Endodermal cell (in vitro differentiated cells): Measurements from ENCODE around the gene CUEDC1. TPM values are rescaled to one million over a fixed set of nuclear protein-coding genes. Genes with fewer than 3 reads are reported as not detected.

Source experiments
- DNase-seq: peaks from one replicate; pipeline ENCODE4 v3.0.0-alpha.2; 2017
- H3K27ac ChIP-seq: 2 replicates; pipeline ENCODE4 v1.5.1; 2013; ENCODE audit warnings: mild to moderate bottlenecking, low read depth, low read length, moderate library complexity
- H3K27me3 ChIP-seq: 2 replicates; pipeline ENCODE4 v1.6.1; 2013; ENCODE audit warnings: mild to moderate bottlenecking, low read length, moderate library complexity; ENCODE audit not compliant: insufficient read depth, control insufficient read depth, poor library complexity, severe bottlenecking
- H3K36me3 ChIP-seq: 2 replicates; pipeline ENCODE4 v1.7.0; 2013; ENCODE audit warnings: mild to moderate bottlenecking, low read length, moderate library complexity; ENCODE audit not compliant: control insufficient read depth, insufficient read depth
- H3K4me1 ChIP-seq: one replicate; pipeline ENCODE4 v1.7.0; 2013; ENCODE audit warnings: low read length; ENCODE audit not compliant: control insufficient read depth, insufficient read depth
- H3K4me3 ChIP-seq: 2 replicates; pipeline ENCODE4 v1.5.1; 2013; ENCODE audit warnings: mild to moderate bottlenecking, low read length, moderate library complexity
- H3K9ac ChIP-seq: 2 replicates; pipeline ENCODE4 v1.6.1; 2013; ENCODE audit warnings: mild to moderate bottlenecking, low read length, moderate library complexity; ENCODE audit not compliant: poor library complexity, severe bottlenecking; ENCODE audit errors: extremely low read depth
- H3K9me3 ChIP-seq: 2 replicates; pipeline ENCODE4 v1.6.1; 2013; ENCODE audit warnings: mild to moderate bottlenecking, low read length, moderate library complexity; ENCODE audit not compliant: control insufficient read depth
- H3K27ac Mint-ChIP-seq: 2 replicates; pipeline ENCODE4 v1.8.0; 2020; ENCODE audit warnings: mixed read lengths
- H3K27me3 Mint-ChIP-seq: 2 replicates; pipeline ENCODE4 v1.8.0; 2021; ENCODE audit warnings: mild to moderate bottlenecking, mixed read lengths; ENCODE audit not compliant: insufficient read depth
- H3K36me3 Mint-ChIP-seq: 2 replicates; pipeline ENCODE4 v1.8.0; 2020; ENCODE audit warnings: low read depth, mixed read lengths
- H3K4me1 Mint-ChIP-seq: 2 replicates; pipeline ENCODE4 v1.8.0; 2020; ENCODE audit warnings: mixed read lengths
- H3K4me3 Mint-ChIP-seq: 2 replicates; pipeline ENCODE4 v1.8.0; 2020; ENCODE audit warnings: mild to moderate bottlenecking, moderate library complexity, mixed read lengths
- H3K9me3 Mint-ChIP-seq: 2 replicates; pipeline ENCODE4 v1.8.0; 2020; ENCODE audit warnings: mild to moderate bottlenecking, mixed read lengths
- CTCF ChIP-seq: fragments of 200-600 bp; sonication (generic); conservative IDR thresholded peaks from 2 replicates; pipeline ENCODE4 v1.5.0; 2021; ENCODE audit warnings: antibody characterized with exemption, mild to moderate bottlenecking
- WGBS, 2 experiments: methylation state at CpG; one replicate each; pipeline versions ENCODE4 v1.1.5 to v1.1.7; 2013; ENCODE audit warnings: missing lambda C conversion rate in 2 of 2, mixed read lengths in 1 of 2; ENCODE audit not compliant: insufficient coverage in 1 of 2, insufficient read length in 1 of 2; 5-methylcytosine and 5-hydroxymethylcytosine counted together
- total RNA-seq, 2 donors: library from RNA; stranded (reverse); fragmentation: NEBNext Ultra II Directional in 1 of 2; extraction: Animal tissue kit (Norgen Biotek cat#: 25700) in 1 of 2; gene quantifications; 2 replicates in 1 of 2; 3 replicates in 1 of 2; pipeline ENCODE4 v1.2.1, GENCODE V29; 2021

Gene CUEDC1
- total RNA-seq, 2 donors from 2014 or later, result 11.0 to 18.7 TPM

DNA sequence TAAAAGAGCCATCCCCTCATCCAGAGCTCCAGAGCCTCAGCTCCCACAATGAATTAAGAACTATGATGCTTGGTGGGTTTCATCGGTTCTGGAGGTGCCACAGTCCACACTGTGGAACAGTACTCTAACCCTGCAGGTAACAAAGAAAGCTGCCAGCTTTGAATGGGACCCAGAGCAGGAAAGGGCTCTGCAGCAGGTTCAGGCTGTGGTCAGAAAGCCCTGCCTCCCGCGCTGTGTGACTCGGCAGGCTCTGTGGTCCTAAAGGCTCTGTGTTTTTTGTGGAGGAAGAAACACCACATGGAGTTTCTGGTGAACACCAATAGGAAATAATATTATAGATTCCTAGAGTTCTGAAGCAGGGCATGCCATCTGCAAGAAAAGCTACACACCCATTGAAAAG lies 137.9 kb downstream of the CUEDC1 start:
- no peak overlapping the region for H3K4me3 Mint-ChIP-seq
- H3K4me1 ChIP-seq, result no peaks in the 10 kb centered on the region
- H3K27me3 ChIP-seq, result no peaks in the 10 kb centered on the region
- H3K4me1 Mint-ChIP-seq, result no peaks in the 10 kb centered on the region
- no peak overlapping the region for H3K4me3 ChIP-seq
- no peaks in the 10 kb centered on the region for H3K9me3 ChIP-seq
- no peak for TF ChIP-seq CTCF
- H3K9me3 Mint-ChIP-seq, result no peaks in the 10 kb centered on the region
- peak; percentile 35 for DNase-seq
- H3K27ac Mint-ChIP-seq, result no peak overlapping the region
- no peaks in the 10 kb centered on the region for H3K36me3 Mint-ChIP-seq
- no peak overlapping the region for H3K27ac ChIP-seq
- H3K9ac ChIP-seq, result no peak overlapping the region
- H3K36me3 ChIP-seq, result no peaks in the 10 kb centered on the region
- 96% methylated on average over 3 to 4 of the region's 4 CpGs for WGBS, 2 experiments
- H3K27me3 Mint-ChIP-seq, result peaks cover 22% of the 10 kb centered on the region

DNA sequence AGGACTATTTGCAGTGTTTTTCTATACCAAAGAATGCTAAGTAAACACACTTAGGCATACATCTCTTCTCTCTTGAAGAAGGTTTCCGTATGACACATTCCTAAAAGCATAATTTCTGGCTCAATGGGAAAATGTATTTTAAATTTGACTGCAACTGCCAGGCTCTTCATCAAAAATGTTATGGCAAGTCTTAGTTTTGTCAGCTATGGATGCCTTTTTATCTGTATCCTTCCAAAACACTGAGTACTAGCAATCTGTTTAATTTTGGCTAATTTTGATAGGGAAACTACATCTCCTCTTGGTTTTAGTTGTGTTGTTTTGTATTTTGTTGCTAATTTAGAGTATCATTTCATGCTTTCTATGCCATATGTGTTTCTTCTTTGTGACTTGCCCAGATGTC lies 140.8 kb downstream of the CUEDC1 start:
- H3K9me3 Mint-ChIP-seq, result no peaks in the 10 kb centered on the region
- no peak overlapping the region for H3K4me3 Mint-ChIP-seq
- H3K4me1 ChIP-seq, result no peaks in the 10 kb centered on the region
- 94 to 100% methylated on average over 1 of the region's 1 CpG for WGBS, 2 experiments
- H3K27me3 ChIP-seq, result no peaks in the 10 kb centered on the region
- H3K36me3 ChIP-seq, result no peaks in the 10 kb centered on the region
- no peaks in the 10 kb centered on the region for H3K4me1 Mint-ChIP-seq
- H3K9me3 ChIP-seq, result no peaks in the 10 kb centered on the region
- no peak overlapping the region for H3K9ac ChIP-seq
- H3K27ac ChIP-seq, result no peak overlapping the region
- no peak overlapping the region for H3K4me3 ChIP-seq
- TF ChIP-seq CTCF, result no peak
- no peak overlapping the region for H3K27ac Mint-ChIP-seq
- H3K27me3 Mint-ChIP-seq, result peaks cover 29% of the 10 kb centered on the region
- H3K36me3 Mint-ChIP-seq, result no peaks in the 10 kb centered on the region
- no peak for DNase-seq

DNA sequence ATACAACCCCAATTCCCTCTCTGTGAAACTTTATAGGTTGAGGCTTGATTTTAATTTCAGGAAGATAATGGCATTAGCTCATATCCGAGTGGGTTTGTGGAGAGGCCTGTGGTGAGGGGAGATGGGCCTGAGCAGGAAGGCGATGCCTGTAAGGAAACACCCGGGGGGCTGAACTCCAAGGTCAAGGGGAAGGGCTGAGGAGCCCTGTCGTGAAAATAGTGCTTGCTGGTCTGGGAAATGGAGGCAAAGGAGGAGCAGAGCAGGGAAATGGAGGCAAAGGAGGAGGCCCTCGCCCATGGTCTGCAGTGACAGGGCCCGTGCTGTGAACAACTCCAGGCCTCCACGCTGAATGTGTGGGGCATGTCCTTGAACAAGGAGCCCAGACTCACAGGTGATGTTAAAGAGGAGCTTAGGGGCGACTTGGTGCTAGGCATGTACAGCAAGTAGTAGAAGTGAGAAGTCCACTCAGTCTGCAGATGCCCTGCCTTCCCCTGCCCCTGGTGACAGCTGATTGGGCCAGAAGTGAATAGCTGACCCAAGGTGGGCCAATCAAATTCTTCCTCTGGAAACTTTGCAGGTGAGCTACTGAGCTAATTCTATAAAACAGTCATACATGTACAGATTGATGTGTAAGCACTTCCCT lies 143.5 kb downstream of the CUEDC1 start:
- peak; percentile 66 for DNase-seq
- Mint-ChIP-seq H3K27ac (no peak overlapping the region), H3K36me3 (no peaks in the 10 kb centered on the region), H3K27me3 (peaks cover 24% of the 10 kb centered on the region), H3K4me3 (no peak overlapping the region), H3K9me3 (no peaks in the 10 kb centered on the region), H3K4me1 (no peaks in the 10 kb centered on the region)
- 91 to 94% methylated on average over 4 to 8 of the region's 8 CpGs for WGBS, 2 experiments
- no peaks in the 10 kb centered on the region for H3K4me1 ChIP-seq
- H3K36me3 ChIP-seq, result no peaks in the 10 kb centered on the region
- no peak for TF ChIP-seq CTCF
- no peak overlapping the region for H3K9ac ChIP-seq
- no peaks in the 10 kb centered on the region for H3K9me3 ChIP-seq
- H3K27ac ChIP-seq, result peak overlapping the region; percentile 66
- no peak overlapping the region for H3K4me3 ChIP-seq
- no peaks in the 10 kb centered on the region for H3K27me3 ChIP-seq

Other genes with a start within 250 kb of the CUEDC1 start
- under 1 TPM in 1 of 2 donors, not detected in 1; 0.33 TPM for gene CCDC182, start 210.1 kb downstream of the CUEDC1 start, total RNA-seq
- 10 to 100 TPM; 43.9 to 49.2 TPM for gene MRPS23, start 105.4 kb downstream of the CUEDC1 start, total RNA-seq
- gene VEZF1, start 32.8 kb upstream of the CUEDC1 start, total RNA-seq, result 10 to 100 TPM; 50.3 to 59.3 TPM
- 100 to 1,000 TPM; 339 to 361 TPM for gene SRSF1, start 51.8 kb upstream of the CUEDC1 start, total RNA-seq
- gene DYNLL2, start 128.0 kb upstream of the CUEDC1 start, total RNA-seq, result 10 to 100 TPM; 47.9 to 69.3 TPM
- gene OR4D1, start 193.0 kb upstream of the CUEDC1 start, total RNA-seq, result under 1 TPM; 0.07 to 0.22 TPM
- not detected for gene OR4D2, start 211.6 kb upstream of the CUEDC1 start, total RNA-seq
- not detected for gene EPX, start 237.3 kb upstream of the CUEDC1 start, total RNA-seq